Vagina (tissue), 2 donors: ENCODE data around the gene SORCS1. TPM values are rescaled to one million over a fixed set of nuclear protein-coding genes. Genes with fewer than 3 reads are reported as not detected.

Experiments
- DNase-seq, 2 donors: peaks; one replicate each; pipeline ENCODE4 v3.0.0-alpha.2; 2017; ENCODE audit errors: extremely low spot score in 2 of 2
- H3K27ac ChIP-seq: fragments of 200-600 bp; sonication (generic); one replicate; pipeline ENCODE4 v1.5.1; 2019
- H3K27me3 ChIP-seq: fragments of 200-600 bp; sonication (generic); one replicate; pipeline ENCODE4 v1.5.1; 2019
- H3K36me3 ChIP-seq, 2 donors: fragments of 200-600 bp; sonication (generic); one replicate each; pipeline ENCODE4 v1.5.1; 2017 to 2019
- H3K4me1 ChIP-seq: fragments of 200-600 bp; sonication (generic); one replicate; pipeline ENCODE4 v1.5.1; 2019
- H3K4me3 ChIP-seq, 2 donors: fragments of 200-600 bp; sonication (generic); 1 replicate in 1 of 2; 2 replicates in 1 of 2; pipeline ENCODE4 v1.5.1; 2016 to 2019
- H3K9me3 ChIP-seq: fragments of 200-600 bp; sonication (generic); one replicate; pipeline ENCODE4 v1.5.1; 2019
- CTCF ChIP-seq, 3 experiments: fragments of 450-650 bp in 2 of 3; fragments of 200-600 bp in 1 of 3; sonication (generic) in 1 of 3; IDR thresholded peaks; one replicate each; pipeline ENCODE4 v1.5.1; 2017 to 2019; ENCODE audit warnings: antibody characterized with exemption in 3 of 3, mild to moderate bottlenecking in 2 of 3, moderate library complexity in 2 of 3
- POLR2A ChIP-seq, 2 donors: fragments of 450-650 bp; IDR thresholded peaks; one replicate each; pipeline ENCODE4 v1.6.1; 2017; ENCODE audit warnings: antibody characterized with exemption in 2 of 2, mild to moderate bottlenecking in 2 of 2, moderate library complexity in 2 of 2
- POLR2AphosphoS5 ChIP-seq, 2 donors: sonication (generic); formaldehyde crosslinking; IDR thresholded peaks; one replicate each; pipeline ENCODE4 v1.9.0; 2017; ENCODE audit warnings: antibody characterized with exemption in 2 of 2, mild to moderate bottlenecking in 2 of 2, low read depth in 1 of 2; ENCODE audit not compliant: insufficient read depth in 1 of 2
- intact Hi-C: fragments of 100-400 bp; cut with DNase I; formaldehyde crosslinking; loops from one replicate; pipeline ENCODE4 v1.15.1; 2023
- total RNA-seq: library from RNA; depleted of rRNA; stranded (reverse); fragments of >200 nt; gene quantifications from one replicate; pipeline ENCODE4 v1.2.3, GENCODE V29; 2016

SORCS1 gene
- total RNA-seq, 1 donor from 2014 or later = 5.9 TPM

- no peaks in the 10 kb centered on the region for H3K9me3 ChIP-seq
- H3K4me1 ChIP-seq = no peaks in the 10 kb centered on the region
- no peak for TF ChIP-seq CTCF (IDR thresholded peaks at IDR 0.05)
- no peak for TF ChIP-seq POLR2A (IDR thresholded peaks at IDR 0.05)
- TF ChIP-seq POLR2AphosphoS5 (IDR thresholded peaks at IDR 0.05; ENCODE audit: insufficient read depth in 1 of 2, low read depth in 1 of 2) = no peak
- H3K27ac ChIP-seq = no peak overlapping the region
- H3K27me3 ChIP-seq = no peaks in the 10 kb centered on the region
- no peak for DNase-seq
- intact Hi-C loops = no loop called here
- H3K36me3 ChIP-seq = no peaks in the 10 kb centered on the region
- H3K4me3 ChIP-seq = no peak overlapping the region
These were observed 256.3 kb downstream of the SORCS1 start for GRCh38 chr10:106908225-106908624.

GRCh38 chr10:106904209-106904608 lies 260.3 kb downstream of the SORCS1 start:
- Histone ChIP-seq H3K4me3 (no peak overlapping the region), H3K9me3 (no peaks in the 10 kb centered on the region), H3K36me3 (no peaks in the 10 kb centered on the region), H3K4me1 (no peaks in the 10 kb centered on the region), H3K27me3 (no peaks in the 10 kb centered on the region), H3K27ac (no peak overlapping the region)
- DNase-seq = no peak
- TF ChIP-seq POLR2A (IDR thresholded peaks at IDR 0.05) (no peak), POLR2AphosphoS5 (IDR thresholded peaks at IDR 0.05; ENCODE audit: insufficient read depth in 1 of 2, low read depth in 1 of 2) (no peak), CTCF (IDR thresholded peaks at IDR 0.05) (no peak)
- intact Hi-C loops = no loop called here

GRCh38 chr10:106903180-106903579 lies 261.3 kb downstream of the SORCS1 start:
- Histone ChIP-seq H3K4me3 (no peak overlapping the region), H3K9me3 (no peaks in the 10 kb centered on the region), H3K4me1 (peaks cover 5% of the 10 kb centered on the region), H3K27me3 (no peaks in the 10 kb centered on the region), H3K36me3 (no peaks in the 10 kb centered on the region), H3K27ac (no peak overlapping the region)
- no peak for TF ChIP-seq CTCF (IDR thresholded peaks at IDR 0.05)
- no peak for TF ChIP-seq POLR2A (IDR thresholded peaks at IDR 0.05)
- no peak for TF ChIP-seq POLR2AphosphoS5 (IDR thresholded peaks at IDR 0.05; ENCODE audit: insufficient read depth in 1 of 2, low read depth in 1 of 2)
- intact Hi-C loops = no loop called here
- no peak for DNase-seq

GRCh38 chr10:106900016-106900652 lies 264.4 kb downstream of the SORCS1 start:
- intact Hi-C loops = no loop called here
- no peaks in the 10 kb centered on the region for H3K9me3 ChIP-seq
- no peak for DNase-seq
- no peak overlapping the region for H3K4me3 ChIP-seq
- TF ChIP-seq CTCF (IDR thresholded peaks at IDR 0.05) (no peak), POLR2AphosphoS5 (IDR thresholded peaks at IDR 0.05; ENCODE audit: insufficient read depth in 1 of 2, low read depth in 1 of 2) (no peak), POLR2A (IDR thresholded peaks at IDR 0.05) (no peak)
- no peak overlapping the region for H3K27ac ChIP-seq
- H3K36me3 ChIP-seq = no peaks in the 10 kb centered on the region
- H3K27me3 ChIP-seq = no peaks in the 10 kb centered on the region
- peaks cover 13% of the 10 kb centered on the region for H3K4me1 ChIP-seq

GRCh38 chr10:106898446-106898845 lies 266.1 kb downstream of the SORCS1 start:
- intact Hi-C loops = no loop called here
- TF ChIP-seq POLR2A (IDR thresholded peaks at IDR 0.05) (no peak), CTCF (IDR thresholded peaks at IDR 0.05) (no peak), POLR2AphosphoS5 (IDR thresholded peaks at IDR 0.05; ENCODE audit: insufficient read depth in 1 of 2, low read depth in 1 of 2) (no peak)
- Histone ChIP-seq H3K27ac (peak overlapping the region; percentile 38), H3K36me3 (no peaks in the 10 kb centered on the region), H3K9me3 (no peaks in the 10 kb centered on the region), H3K27me3 (no peaks in the 10 kb centered on the region), H3K4me3 (no peak overlapping the region), H3K4me1 (peaks cover 13% of the 10 kb centered on the region)
- DNase-seq = no peak
